ENCODE data around the gene HEPACAM. TPM values are rescaled to one million over a fixed set of nuclear protein-coding genes. Genes with fewer than 3 reads are reported as not detected.

Gene HEPACAM
- total and polyA plus RNA-seq, 2 donors (not counting 3 experiments of a cell fraction or from before 2014, with no cell fraction given): not detected

DNA sequence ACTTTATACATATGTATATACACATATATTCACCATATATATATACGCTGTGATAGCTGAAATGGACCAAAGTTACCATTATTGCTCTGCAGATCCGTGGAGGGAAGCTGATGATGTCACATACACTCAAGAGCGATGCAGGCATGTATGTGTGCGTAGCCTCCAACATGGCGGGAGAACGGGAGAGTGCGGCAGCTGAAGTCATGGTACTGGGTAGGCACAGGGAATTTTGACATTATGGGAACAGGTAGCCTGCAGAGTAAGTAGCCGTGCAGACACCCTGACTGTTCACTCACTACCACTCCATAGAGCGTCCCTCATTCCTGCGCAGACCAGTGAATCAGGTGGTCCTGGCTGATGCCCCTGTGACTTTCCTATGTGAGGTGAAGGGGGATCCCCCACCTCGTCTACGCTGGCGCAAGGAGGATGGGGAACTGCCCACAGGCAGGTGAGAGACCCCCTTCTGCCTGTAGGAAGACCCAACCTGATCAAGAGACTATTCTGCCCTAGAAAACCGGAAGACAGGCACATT lies 65.9 kb downstream of the HEPACAM start:
- POLR2A ChIA-PET: no interaction called here
- CTCF ChIA-PET: interaction anchor here (1.2 to 1.5 kb wide), 2 partner anchors 33 to 226 kb away, joined by 4 to 5 read pairs; no protein-coding TSS in a partner anchor
- H3K9ac ChIP-seq (replicated peaks; ENCODE audit: extremely low read depth, insufficient read depth, low read length): no peak overlapping the region
- DNase-seq (ENCODE audit: low read depth, low spot score) (no peak), FAIRE-seq (no peak)
- intact Hi-C loops (cut with micrococcal nuclease) (no loop called here), dilution Hi-C loops (cut with MboI; ENCODE audit: extremely low pct_ligation_motif_present, low sequenced_read_pairs) (no loop called here)
- no peaks in the 10 kb centered on the region for H3K9me3 ChIP-seq (replicated peaks; ENCODE audit: control insufficient read depth, insufficient read depth, low read length)
- peaks cover 3% of the 10 kb centered on the region for H3K4me1 ChIP-seq (ENCODE audit: control insufficient read depth, extremely low read depth, insufficient read depth, low read length)
- H3K4me2 ChIP-seq (ENCODE audit: insufficient read depth, low read length): no peak overlapping the region
- H4K20me1 ChIP-seq (replicated peaks; ENCODE audit: control insufficient read depth, extremely low read depth, insufficient read depth, low read length): no peaks in the 10 kb centered on the region
- no TSS peak for BruUV-seq (replicated peaks)
- TF ChIP-seq CTCF (IDR thresholded peaks at IDR 0.05; ENCODE audit: extremely low read depth in 1 of 2, insufficient read depth in 1 of 2, low read depth in 1 of 2, low read length in 2 of 2) (no peak), POLR2AphosphoS5 (IDR thresholded peaks at IDR 0.05; ENCODE audit: insufficient read depth, low read depth, low read length) (no peak), JUN (IDR thresholded peaks at IDR 0.05; ENCODE audit: borderline replicate concordance, insufficient read depth, insufficient read length, low read depth) (no peak), EZH2 (IDR thresholded peaks at IDR 0.05; ENCODE audit: borderline replicate concordance, low read depth, low read length, severe bottlenecking) (no peak), FOS (IDR thresholded peaks at IDR 0.05; ENCODE audit: borderline replicate concordance, insufficient read depth, low read length) (no peak), POLR2A (IDR thresholded peaks at IDR 0.05; ENCODE audit: low read depth, low read length) (no peak)
- TF ChIP-seq, protein P1, sequence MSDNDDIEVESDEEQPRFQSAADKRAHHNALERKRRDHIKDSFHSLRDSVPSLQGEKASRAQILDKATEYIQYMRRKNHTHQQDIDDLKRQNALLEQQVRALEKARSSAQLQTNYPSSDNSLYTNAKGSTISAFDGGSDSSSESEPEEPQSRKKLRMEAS (IDR thresholded peaks at IDR 0.05; ENCODE audit: insufficient read depth, insufficient read length): no peak
- H3K9me1 ChIP-seq (replicated peaks; ENCODE audit: control insufficient read depth, extremely low read depth, insufficient read depth, low read length): no peaks in the 10 kb centered on the region
- H2AFZ ChIP-seq (ENCODE audit: low read depth, low read length): no peak overlapping the region
- no peaks in the 10 kb centered on the region for H3K79me2 ChIP-seq (ENCODE audit: control insufficient read depth, insufficient read depth, low read length)
- H3K27ac ChIP-seq (ENCODE audit: insufficient read depth, low read depth, low read length): no peak overlapping the region
- H3K27me3 ChIP-seq (ENCODE audit: control insufficient read depth in 2 of 2, insufficient read depth in 2 of 2, low read length in 2 of 2): peaks cover 75 to 85% of the 10 kb centered on the region in 2 experiments
- no peak overlapping the region for H3K4me3 ChIP-seq (replicated peaks in 1 of 3; ENCODE audit: insufficient read depth in 1 of 3, low read depth in 1 of 3, low read length in 3 of 3)
- H3K36me3 ChIP-seq (ENCODE audit: control insufficient read depth in 2 of 2, extremely low read depth in 1 of 2, insufficient read depth in 2 of 2, low read length in 2 of 2): no peaks in the 10 kb centered on the region

All from endothelial cell of umbilical vein (primary cell).